Measurements from ENCODE around the gene GREB1L.

- TF ChIP-seq POLR2A (IDR thresholded peaks at IDR 0.05; ENCODE audit: insufficient read depth in 1 of 2, low read depth in 2 of 2, low read length in 2 of 2) (no peak), MYC (CRISPR knock-in tag; IDR thresholded peaks at IDR 0.05; ENCODE audit: borderline replicate concordance) (no peak), CTCF (CRISPR knock-in tag; IDR thresholded peaks at IDR 0.05) (no peak), ZNF18 (CRISPR knock-in tag; IDR thresholded peaks at IDR 0.05; ENCODE audit: insufficient replicate concordance) (no peak), ZBTB7B (CRISPR knock-in tag; IDR thresholded peaks at IDR 0.05) (no peak), ZSCAN21 (CRISPR knock-in tag; IDR thresholded peaks at IDR 0.05; ENCODE audit: borderline replicate concordance) (no peak), ZNF296 (CRISPR knock-in tag; conservative IDR thresholded peaks at IDR 0.05) (no peak), ZNF253 (CRISPR knock-in tag; IDR thresholded peaks at IDR 0.05; ENCODE audit: borderline replicate concordance) (no peak), SAP130 (CRISPR knock-in tag; IDR thresholded peaks at IDR 0.05; ENCODE audit: low read depth) (no peak)
- TF ChIP-seq, protein P1, sequence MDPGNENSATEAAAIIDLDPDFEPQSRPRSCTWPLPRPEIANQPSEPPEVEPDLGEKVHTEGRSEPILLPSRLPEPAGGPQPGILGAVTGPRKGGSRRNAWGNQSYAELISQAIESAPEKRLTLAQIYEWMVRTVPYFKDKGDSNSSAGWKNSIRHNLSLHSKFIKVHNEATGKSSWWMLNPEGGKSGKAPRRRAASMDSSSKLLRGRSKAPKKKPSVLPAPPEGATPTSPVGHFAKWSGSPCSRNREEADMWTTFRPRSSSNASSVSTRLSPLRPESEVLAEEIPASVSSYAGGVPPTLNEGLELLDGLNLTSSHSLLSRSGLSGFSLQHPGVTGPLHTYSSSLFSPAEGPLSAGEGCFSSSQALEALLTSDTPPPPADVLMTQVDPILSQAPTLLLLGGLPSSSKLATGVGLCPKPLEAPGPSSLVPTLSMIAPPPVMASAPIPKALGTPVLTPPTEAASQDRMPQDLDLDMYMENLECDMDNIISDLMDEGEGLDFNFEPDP (CRISPR knock-in tag; conservative IDR thresholded peaks at IDR 0.05), result no peak
- TF ChIP-seq, protein P2, sequence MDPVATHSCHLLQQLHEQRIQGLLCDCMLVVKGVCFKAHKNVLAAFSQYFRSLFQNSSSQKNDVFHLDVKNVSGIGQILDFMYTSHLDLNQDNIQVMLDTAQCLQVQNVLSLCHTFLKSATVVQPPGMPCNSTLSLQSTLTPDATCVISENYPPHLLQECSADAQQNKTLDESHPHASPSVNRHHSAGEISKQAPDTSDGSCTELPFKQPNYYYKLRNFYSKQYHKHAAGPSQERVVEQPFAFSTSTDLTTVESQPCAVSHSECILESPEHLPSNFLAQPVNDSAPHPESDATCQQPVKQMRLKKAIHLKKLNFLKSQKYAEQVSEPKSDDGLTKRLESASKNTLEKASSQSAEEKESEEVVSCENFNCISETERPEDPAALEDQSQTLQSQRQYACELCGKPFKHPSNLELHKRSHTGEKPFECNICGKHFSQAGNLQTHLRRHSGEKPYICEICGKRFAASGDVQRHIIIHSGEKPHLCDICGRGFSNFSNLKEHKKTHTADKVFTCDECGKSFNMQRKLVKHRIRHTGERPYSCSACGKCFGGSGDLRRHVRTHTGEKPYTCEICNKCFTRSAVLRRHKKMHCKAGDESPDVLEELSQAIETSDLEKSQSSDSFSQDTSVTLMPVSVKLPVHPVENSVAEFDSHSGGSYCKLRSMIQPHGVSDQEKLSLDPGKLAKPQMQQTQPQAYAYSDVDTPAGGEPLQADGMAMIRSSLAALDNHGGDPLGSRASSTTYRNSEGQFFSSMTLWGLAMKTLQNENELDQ (CRISPR knock-in tag; IDR thresholded peaks at IDR 0.05; ENCODE audit: borderline replicate concordance), result no peak
Observed at GRCh38 chr18:21303895-21304294, 61.9 kb downstream of the GREB1L start.

All from HepG2 (cell line).